GM18907 (cell line): ENCODE measurements around the gene SLC9A2.

ENCODE experiments used
- ATAC-seq: cut with Tn5 transposase; IDR thresholded peaks from one replicate; pipeline ENCODE4 v1.9.1; 2021; ENCODE audit warnings: mild to moderate bottlenecking, moderate library complexity; ENCODE audit not compliant: unreplicated experiment

SLC9A2 gene

GRCh38 chr2:102724016-102724490, 104.7 kb downstream of the SLC9A2 start:
- no peak for ATAC-seq

DNA sequence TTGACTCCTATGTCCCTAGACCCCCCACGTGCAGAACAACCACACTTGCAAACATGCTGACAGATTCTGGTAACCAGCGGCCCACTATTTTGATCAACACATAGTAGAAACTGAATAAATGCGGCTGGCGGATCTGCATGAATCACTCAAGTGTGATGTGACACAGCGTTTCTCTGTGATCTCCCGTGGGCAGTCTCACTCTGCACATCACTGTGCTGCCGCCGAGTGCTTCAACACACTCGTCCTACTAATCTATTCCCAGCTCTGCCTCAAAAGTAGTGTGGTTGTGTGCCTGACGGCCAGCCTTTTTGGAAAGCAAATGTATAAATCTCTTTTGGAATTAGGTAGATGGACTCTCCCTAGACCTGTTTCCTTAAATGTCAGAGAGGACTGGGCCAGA, 105.2 kb downstream of the SLC9A2 start:
- ATAC-seq = no peak

DNA sequence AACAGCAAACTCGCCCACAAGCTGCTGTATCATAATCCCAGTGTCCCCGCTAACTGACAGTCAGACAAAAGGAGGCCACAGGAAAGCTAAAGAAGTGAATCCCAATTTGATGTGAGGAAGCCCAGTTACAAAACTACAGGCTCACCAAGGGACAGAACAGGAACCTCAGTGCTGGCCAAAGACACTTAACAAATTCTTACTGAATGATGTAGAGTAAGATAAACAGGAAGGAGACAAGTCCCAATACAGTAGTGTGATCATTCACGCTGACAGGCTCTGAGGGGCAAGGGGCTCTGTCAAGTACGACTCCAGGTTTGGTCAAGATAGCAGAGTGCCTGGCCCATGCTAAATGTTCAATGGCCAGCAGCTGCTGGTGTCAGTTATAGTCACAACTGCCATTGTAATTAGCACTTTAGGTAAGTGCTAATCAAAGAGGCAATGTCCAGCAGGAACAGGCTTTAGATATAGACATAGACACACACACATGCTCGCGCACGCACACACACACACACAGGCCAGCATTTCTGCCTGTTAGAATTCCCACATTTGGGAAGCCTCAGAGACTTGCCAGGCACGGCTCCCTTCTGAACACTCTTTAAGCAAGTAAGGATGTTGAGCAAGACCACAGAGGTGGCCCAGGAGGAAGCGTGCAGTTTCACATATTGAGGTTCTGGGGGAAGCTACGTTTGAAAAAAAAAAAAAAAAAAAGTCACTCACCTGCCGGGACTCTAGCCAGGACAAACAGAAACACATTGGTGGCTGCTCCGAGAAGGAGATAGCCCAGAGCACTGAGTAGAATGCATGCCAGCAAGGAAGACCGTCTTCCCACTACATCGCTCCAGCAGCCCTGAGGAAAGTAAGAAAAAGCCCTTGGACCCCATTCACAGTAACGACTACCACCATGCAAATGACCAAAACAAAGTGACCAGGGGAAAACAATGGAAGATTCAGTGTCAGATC, 107.1 kb downstream of the SLC9A2 start:
- peak; percentile 59 for ATAC-seq

DNA sequence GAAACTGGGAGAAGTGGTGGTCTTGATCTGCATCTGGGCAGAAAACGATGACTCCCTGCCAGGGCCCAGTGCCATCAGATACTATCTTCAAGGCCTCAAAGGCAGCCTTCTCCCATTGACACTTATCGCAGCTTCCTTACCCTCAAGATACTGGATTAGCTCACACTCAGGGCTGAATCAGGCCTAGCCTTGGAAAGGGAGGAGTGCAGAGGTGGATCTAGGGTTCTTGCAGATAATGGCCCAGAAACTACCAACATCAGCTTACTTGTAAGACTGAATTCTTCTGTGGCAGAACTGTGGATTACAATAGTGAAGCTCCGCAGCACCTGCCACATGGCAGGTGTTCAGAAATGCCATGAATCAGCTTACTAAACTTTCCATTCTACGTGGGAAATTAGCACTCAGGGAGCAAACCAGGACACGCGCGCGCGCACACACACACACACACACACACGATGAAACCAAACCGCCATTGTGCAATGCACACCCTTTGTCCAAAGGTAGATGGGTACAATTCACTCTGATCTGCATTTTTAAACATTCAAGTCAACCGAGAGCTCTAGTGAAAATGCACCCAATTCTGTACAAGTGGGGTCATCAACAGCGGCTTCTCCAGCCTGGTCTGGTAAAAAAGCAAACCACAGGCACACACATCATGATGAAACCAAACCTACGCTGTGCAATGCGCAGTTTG, 116.2 kb downstream of the SLC9A2 start:
- no peak for ATAC-seq

DNA sequence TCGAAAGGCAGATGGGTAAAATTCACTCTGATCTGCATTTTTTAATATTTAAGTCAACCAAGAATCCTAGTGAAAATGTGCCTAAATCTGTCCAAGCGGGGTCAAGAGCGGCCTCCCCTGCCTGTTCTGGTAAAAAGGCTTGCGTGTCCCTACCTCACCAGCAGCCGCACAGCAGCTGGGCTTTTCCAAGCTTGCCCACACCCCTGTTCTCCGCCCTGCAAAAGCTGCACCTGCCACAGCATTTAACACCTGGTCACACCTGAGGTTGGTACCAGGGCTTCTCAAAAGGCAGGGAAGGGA, 116.7 kb downstream of the SLC9A2 start:
- ATAC-seq = peak; percentile 15

DNA sequence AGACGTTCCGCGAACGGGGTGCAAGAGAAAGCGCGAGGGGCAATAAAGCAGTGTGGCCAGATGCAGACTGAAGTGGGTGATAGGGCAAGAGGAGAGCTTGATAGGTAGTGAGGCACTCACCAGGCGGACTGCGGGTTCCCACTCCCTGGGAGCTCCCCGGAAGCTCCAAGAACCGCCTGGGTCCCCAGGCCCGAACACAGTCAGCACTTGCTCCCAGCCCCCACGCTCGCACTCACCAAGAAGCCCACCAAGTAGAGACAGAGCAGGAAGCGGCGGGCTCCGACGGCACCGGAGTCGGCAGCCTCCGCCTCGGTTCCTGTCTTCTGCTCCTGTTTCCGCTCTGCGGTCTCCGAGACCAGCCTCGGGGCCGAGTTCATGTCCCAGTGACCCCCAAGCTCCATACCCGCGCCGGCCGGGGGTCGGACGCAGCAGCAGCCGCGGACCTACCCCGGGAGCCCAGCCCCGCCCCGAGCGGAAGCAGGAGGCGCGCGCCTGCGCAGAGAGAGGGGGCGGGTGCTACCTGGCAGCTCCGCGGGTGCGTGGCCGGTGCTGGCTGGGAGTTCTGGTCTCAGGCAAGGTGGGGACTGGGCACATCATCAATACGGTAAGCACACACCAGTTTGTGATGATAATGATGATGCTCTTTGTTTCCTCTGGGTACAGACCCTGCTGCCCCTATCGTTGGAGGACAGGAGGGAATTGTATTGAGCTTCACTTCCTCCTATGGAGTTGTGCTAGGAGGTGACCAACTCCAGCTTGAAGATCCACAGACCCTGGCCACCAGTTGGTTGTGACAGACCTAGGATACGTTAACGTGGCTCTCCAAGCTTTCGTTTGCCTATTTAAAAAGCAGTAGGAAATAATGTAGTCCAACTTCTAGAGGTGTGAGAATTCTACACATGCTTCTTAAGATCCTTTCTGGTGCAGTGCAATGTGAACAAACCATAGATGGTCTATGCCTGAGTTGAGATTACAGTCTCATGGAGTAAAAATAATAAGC, 117.4 kb downstream of the SLC9A2 start:
- ATAC-seq = peak; percentile 95

GRCh38 chr2:102737431-102737830, 118.1 kb downstream of the SLC9A2 start:
- peak; percentile 56 for ATAC-seq

- no peak for ATAC-seq
Observed at GRCh38 chr2:102743259-102743658, 123.9 kb downstream of the SLC9A2 start.

DNA sequence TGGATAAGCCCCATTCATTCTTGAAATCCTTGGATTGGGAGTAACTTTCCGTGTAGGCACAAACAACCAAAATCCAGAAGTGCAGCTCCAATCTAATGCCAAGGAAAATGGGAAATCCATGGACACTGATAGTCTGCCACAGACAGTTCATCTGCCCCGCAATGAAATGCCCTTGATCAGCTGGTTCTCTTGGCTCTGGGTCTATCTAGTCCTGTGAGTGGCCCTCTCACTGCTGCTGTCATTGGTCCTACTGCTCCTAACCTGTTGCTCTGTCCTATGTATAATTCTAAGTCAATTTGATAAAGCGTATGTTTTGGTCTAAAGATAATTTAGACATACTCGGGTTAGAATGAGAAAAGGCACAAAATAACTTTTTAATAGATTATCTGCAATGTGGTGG, 128.8 kb downstream of the SLC9A2 start:
- ATAC-seq = no peak

DNA sequence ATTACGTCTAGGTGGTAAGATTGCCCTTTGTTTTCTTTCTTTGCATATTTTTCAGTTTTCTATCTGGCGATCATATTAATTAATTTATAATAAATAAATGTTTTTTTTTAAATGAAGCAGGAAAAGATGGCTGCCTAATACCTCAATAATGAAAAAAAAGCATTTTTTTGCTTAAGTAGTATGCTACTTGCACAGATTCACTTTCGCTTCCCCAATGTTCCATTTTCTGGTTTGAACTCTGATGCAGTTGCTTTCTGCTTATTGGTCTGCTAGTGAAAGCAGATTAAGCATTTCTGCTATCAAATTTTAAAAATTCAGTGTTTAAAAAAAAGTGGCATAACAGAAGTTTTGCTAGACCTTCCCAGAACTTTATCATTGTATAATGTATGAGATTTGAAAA, 130.6 kb downstream of the SLC9A2 start:
- peak; percentile 84 for ATAC-seq

DNA sequence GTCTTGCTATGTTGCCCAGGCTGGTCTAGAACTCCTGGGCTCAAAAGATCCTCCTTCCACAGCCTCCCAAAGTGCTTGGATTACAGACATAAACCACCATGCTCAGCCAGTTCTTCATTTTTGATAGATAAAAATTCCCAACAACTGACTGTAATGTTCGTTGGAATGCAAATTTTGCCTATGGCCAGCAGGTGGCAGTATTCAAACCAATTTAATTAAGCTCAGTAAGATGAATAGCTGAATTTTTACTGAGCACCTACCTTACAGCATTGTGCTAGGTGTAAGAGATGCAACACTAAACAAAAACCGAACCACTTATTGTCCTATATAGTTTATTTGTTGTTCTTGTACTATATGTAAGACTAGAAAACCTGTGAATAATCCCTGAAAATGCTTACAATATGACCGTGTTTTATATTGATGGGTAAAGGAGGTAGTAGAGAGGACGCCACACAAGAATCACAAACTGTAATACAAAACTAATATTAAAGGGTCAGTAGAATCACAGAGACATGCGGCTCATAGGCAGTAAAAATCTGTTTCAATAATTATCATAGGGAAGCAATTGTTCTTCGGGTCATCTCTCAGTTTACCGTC, 134.3 kb downstream of the SLC9A2 start:
- peak; percentile 46 for ATAC-seq

DNA sequence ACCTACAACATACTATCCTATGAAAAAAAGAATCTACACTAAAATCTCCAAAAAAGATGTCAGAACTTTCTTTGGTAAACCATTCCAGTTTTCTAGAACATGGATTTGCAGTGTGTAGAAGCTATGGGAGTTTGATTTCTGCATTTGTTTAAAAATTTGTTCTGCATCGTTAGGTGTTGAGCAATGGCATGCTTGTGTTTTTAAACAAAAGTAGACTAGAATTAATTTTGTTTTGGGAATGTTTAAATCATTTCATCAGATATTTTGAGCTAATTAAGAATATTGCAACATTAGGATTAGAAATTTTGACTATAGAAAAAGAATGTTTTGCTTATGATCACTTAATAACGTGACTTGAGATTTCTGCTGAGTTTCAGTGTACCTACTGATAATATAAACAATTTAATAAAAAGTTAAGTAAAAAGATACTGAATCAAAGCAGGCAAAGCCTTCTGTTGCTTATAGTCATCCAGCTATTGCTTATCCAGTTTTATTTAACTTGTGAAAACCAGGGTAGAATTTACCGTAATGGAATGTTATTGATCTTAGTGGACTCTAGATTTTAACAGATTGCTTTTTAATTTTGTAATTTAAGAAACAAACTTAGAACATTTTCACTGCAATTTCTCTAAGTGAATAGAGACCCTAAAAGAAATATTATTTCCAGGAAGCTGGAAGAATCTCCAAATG, 135.2 kb downstream of the SLC9A2 start:
- no peak for ATAC-seq

GRCh38 chr2:102755284-102755683, 135.9 kb downstream of the SLC9A2 start:
- ATAC-seq = no peak

DNA sequence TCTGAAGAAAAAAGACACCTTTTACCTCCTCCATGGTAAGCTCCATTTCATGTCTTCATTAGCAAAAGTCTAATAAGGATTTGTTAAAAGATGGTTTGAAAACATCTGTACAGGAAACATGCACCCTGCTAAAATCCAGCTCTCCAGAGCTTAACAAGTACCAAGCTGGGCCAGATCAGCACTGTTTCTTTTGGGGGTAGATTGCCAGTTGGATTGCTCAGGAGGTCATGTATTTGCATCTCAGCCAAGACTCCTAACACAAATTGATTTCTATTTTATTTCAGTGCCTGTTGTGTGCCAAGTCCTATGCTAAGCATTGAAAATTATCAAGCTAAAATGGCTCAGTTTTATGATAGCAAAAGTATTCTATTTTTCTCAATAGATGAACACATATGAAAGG, 139.1 kb downstream of the SLC9A2 start:
- no peak for ATAC-seq
